Progenitor cell of endocrine pancreas (in vitro differentiated cells): ENCODE data around the gene MACROD2. TPM values are rescaled to one million over a fixed set of nuclear protein-coding genes. Genes with fewer than 3 reads are reported as not detected.
A peak's percentile ranks its signal among the peaks of the same experiment; 100 is the strongest.
"Not testable (repeated sequence)": the region's sequence is repeated elsewhere in the genome, so short reads cannot be mapped to it uniquely, and the experiment has no call there.

ENCODE experiments used
- DNase-seq: peaks from one replicate; pipeline ENCODE4 v3.0.0; 2021; ENCODE audit warnings: low spot score; ENCODE audit not compliant: unreplicated experiment
- H3K27ac Mint-ChIP-seq: 2 replicates; pipeline ENCODE4 v1.8.0; 2021; ENCODE audit warnings: mild to moderate bottlenecking, moderate library complexity, mixed read lengths
- H3K27me3 Mint-ChIP-seq: 2 replicates; pipeline ENCODE4 v1.8.0; 2021; ENCODE audit warnings: mixed read lengths
- H3K36me3 Mint-ChIP-seq: 2 replicates; pipeline ENCODE4 v1.8.0; 2022; ENCODE audit warnings: mixed read lengths; ENCODE audit not compliant: insufficient read depth
- H3K4me1 Mint-ChIP-seq: 2 replicates; pipeline ENCODE4 v1.8.0; 2021; ENCODE audit warnings: low read depth, mixed read lengths
- H3K4me3 Mint-ChIP-seq: 2 replicates; pipeline ENCODE4 v1.8.0; 2021; ENCODE audit warnings: low read depth, mild to moderate bottlenecking, moderate library complexity, mixed read lengths
- H3K9me3 Mint-ChIP-seq: 2 replicates; pipeline ENCODE4 v1.8.0; 2021; ENCODE audit warnings: low read depth, mixed read lengths
- total RNA-seq: library from RNA; stranded (reverse); gene quantifications from 2 replicates; pipeline ENCODE4 v1.2.1, GENCODE V29; 2021
- TF ChIP-seq, protein P1 (sequence below): fragments of 200-600 bp; sonication (generic); IDR thresholded peaks from one replicate; pipeline ENCODE4 v1.5.0; 2021; ENCODE audit warnings: antibody characterized with exemption, mild to moderate bottlenecking; ENCODE audit not compliant: unreplicated experiment

MACROD2 gene
- total RNA-seq, 1 donor from 2014 or later = 7.6 TPM

DNA sequence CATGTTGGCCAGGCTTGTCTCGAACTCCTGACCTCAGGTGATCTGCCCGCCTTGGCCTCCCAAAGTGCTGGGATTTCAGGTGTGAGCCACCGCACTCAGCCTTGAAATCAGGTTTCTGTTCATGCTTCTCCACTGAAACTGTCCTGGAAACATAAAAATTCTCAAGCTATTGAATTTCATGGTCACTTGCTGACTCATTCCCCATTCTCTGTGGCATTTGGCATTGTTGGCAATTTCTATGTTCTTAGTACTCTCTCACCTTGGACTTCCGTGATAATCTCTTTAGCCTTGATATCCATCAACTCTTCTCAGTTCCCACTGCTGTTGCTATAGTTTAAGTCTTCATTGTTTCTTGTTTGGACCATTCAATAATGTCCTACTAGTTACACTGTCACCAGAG is 11.1 kb upstream of the MACROD2 start:
- no peaks in the 10 kb centered on the region for H3K4me1 Mint-ChIP-seq
- TF ChIP-seq, protein P1, sequence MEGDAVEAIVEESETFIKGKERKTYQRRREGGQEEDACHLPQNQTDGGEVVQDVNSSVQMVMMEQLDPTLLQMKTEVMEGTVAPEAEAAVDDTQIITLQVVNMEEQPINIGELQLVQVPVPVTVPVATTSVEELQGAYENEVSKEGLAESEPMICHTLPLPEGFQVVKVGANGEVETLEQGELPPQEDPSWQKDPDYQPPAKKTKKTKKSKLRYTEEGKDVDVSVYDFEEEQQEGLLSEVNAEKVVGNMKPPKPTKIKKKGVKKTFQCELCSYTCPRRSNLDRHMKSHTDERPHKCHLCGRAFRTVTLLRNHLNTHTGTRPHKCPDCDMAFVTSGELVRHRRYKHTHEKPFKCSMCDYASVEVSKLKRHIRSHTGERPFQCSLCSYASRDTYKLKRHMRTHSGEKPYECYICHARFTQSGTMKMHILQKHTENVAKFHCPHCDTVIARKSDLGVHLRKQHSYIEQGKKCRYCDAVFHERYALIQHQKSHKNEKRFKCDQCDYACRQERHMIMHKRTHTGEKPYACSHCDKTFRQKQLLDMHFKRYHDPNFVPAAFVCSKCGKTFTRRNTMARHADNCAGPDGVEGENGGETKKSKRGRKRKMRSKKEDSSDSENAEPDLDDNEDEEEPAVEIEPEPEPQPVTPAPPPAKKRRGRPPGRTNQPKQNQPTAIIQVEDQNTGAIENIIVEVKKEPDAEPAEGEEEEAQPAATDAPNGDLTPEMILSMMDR = no peak
- no peak for DNase-seq
- no peak overlapping the region for H3K27ac Mint-ChIP-seq
- H3K36me3 Mint-ChIP-seq = no peaks in the 10 kb centered on the region
- peaks cover 3% of the 10 kb centered on the region for H3K9me3 Mint-ChIP-seq
- no peak overlapping the region for H3K4me3 Mint-ChIP-seq
- no peaks in the 10 kb centered on the region for H3K27me3 Mint-ChIP-seq

DNA sequence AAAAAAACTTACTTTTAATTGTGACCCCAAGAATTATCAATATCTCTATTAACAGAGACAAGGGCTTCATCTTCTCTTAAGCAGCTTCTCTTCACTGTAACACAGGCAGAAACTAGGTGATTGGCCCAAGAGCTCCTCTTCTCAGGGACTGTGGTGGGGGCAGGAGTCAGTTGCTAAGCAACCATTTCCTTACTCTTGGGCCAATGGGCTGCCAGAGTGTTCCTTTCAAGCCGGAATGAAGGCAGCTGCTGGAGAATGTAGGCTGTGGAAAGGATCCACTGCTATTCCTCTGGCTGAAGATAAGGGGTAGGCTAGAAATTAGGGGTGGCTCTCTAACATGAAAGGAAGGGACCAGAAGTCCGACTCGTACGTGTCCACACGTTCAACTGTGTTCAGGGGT is 4.9 kb upstream of the MACROD2 start, which contains the start of gene SEL1L2:
SEL1L2 (minus strand) TSS at position 150 of the 400 bp plus-strand sequence; CDS start at position 70, 80 bp downstream.
- H3K36me3 Mint-ChIP-seq = no peaks in the 10 kb centered on the region

DNA sequence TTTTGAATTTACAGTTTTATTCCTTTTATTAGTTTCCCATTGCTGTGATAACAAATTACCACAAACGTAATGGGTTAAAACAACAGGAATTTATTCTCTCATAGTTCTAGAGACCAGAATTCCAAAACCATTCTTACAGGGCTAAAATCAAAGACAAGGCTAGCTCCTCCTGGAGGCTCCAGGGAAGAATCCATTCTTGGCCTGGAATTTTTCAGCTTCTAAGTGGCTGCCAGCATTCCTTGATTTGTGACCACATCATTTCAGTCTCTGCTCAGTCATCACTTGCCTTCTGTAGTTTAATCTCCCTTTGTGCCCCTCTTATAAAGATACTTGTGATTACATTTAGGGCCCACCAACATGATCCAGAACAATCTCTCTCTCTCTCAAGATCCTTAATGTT is 4.0 kb upstream of the MACROD2 start:
- Mint-ChIP-seq H3K4me3 (no peak overlapping the region), H3K27ac (no peak overlapping the region), H3K36me3 (no peaks in the 10 kb centered on the region), H3K4me1 (peaks cover 5% of the 10 kb centered on the region), H3K27me3 (peaks cover under 1% of the 10 kb centered on the region), H3K9me3 (peaks cover 12% of the 10 kb centered on the region)
- TF ChIP-seq, protein P1 = no peak
- DNase-seq = no peak

More for the DNA sequence above, 4.9 kb upstream of the MACROD2 start, which contains the start of gene SEL1L2:
- TF ChIP-seq, protein P1 = no peak
- H3K4me1 Mint-ChIP-seq = peaks cover 3% of the 10 kb centered on the region
- H3K27ac Mint-ChIP-seq = no peak within 1 kb of the TSS
- H3K4me3 Mint-ChIP-seq = no peak within 1 kb of the TSS
- peaks cover 12% of the 10 kb centered on the region for H3K9me3 Mint-ChIP-seq
- DNase-seq = no peak
- no peaks in the 10 kb centered on the region for H3K27me3 Mint-ChIP-seq

DNA sequence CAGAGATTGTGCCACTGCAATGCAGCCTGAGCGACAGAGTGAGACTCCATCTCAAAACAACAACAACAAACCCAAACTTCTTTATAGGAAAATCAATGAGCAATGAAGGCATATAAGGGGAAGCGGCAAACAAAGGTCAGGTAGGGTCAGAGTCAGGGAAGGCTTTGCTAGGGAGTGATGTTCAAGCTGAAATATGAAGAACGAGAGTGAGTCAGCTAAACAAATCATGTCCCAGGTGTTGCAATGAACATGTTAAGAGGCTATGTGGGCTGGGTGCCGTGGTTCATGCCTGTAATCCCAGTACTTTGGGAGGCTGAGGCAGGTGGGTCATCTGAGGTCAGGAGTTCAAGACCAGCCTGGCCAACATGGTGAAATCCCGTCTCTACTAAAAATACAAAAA is 3.4 kb upstream of the MACROD2 start:
- peaks cover 12% of the 10 kb centered on the region for H3K9me3 Mint-ChIP-seq
- H3K27me3 Mint-ChIP-seq, H3K4me1 Mint-ChIP-seq, DNase-seq, H3K36me3 Mint-ChIP-seq, H3K4me3 Mint-ChIP-seq, H3K27ac Mint-ChIP-seq: not testable (repeated sequence)

DNA sequence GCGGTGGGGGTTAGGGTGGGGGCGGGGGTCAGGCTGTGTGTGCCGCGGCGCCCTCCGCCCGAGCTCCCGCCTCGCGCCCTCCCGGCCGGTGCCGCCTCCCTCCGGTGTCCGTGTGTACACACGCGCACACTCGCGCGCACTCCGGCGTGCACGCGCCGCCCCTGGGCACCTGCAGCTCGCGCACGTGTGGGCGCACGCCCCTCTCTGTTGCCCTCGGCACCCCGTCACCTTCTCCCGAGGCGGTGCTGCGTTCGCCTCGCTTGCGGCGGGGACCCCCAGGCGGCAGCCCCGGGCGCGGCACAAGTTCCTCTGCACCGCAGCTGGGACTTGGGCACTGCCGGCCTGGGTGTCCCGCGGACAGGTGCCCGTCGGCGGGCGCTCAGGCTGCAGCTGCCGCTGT is 525 bp downstream of the MACROD2 start:
- Mint-ChIP-seq H3K36me3 (no peaks in the 10 kb centered on the region), H3K27me3 (peaks cover 11% of the 10 kb centered on the region), H3K9me3 (peaks cover 12% of the 10 kb centered on the region), H3K27ac (no peak overlapping the region), H3K4me1 (peaks cover 5% of the 10 kb centered on the region), H3K4me3 (peak overlapping the region; percentile 93)
- peak; percentile 54 for DNase-seq
- TF ChIP-seq, protein P1 = peak; percentile 32

DNA sequence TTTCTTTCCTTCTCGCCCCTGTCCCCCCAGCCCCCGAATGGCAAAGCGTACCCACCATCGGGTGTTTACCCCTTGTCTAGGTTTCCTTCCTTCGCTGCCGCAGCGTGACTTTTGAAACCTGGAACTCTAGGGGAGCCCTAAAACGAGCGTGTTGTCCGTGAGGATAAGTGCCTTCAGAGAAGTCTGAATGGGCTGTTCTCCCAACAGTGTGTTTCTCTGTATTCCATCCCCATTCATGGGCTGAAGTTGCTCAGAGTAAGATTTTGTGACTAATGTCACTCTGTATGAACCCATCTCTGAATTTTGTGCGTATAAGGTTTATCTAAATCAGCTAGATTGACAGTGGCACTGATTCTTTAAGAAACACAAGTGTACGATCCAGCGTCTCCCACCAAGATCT is 949 bp downstream of the MACROD2 start:
- Mint-ChIP-seq H3K36me3 (no peaks in the 10 kb centered on the region), H3K27ac (peak overlapping the region; percentile 91), H3K4me3 (peak overlapping the region; percentile 93), H3K4me1 (peaks cover 5% of the 10 kb centered on the region), H3K9me3 (peaks cover 12% of the 10 kb centered on the region), H3K27me3 (peaks cover 11% of the 10 kb centered on the region)
- TF ChIP-seq, protein P1 = no peak
- no peak for DNase-seq
